NCI-H510A (cell line): ENCODE measurements around the gene CCDC18.

Source experiments
- DNase-seq: peaks from one replicate; lab custom pipeline; 2025; lab: John Stamatoyannopoulos, UW

The CCDC18 gene

DNA sequence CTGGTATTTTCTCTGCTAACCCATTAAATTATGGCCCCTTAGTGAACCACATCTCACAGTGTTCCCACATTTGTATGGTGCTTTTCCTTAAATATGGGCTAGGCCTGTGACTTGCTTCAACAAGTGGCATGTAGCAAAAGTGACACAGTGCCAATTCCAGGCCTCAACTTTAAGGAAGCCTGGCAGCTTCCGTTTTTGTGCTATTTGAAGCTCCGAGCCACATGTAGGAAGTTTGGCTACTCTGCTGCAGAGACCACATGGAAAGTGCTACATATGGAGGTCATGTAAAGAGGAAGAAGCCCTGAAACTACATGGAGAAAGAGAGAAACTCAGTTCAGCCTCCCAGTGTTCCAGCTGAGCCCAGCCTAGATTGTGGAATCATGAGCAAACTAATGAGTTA lies 136.7 kb downstream of the CCDC18 start:
- no peak for DNase-seq

DNA sequence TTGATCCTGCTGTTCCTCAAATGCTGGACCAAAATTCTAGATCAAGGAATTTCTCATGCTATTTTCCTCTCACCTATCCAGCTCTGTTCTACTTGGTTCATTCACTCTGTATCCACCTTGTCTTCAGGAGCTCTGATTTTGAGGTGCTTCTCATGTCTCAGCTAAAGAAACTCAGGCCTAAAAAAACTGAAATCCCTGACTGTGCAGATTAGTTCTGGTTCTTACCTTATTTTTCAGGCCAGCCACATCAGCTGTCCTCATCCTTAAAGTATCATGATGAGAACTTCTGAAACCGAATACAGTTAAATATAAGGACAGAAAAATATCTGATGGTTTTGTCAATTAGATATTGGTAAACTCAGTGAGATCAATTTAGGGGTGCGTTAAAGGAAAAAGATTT lies 137.4 kb downstream of the CCDC18 start:
- DNase-seq: no peak

DNA sequence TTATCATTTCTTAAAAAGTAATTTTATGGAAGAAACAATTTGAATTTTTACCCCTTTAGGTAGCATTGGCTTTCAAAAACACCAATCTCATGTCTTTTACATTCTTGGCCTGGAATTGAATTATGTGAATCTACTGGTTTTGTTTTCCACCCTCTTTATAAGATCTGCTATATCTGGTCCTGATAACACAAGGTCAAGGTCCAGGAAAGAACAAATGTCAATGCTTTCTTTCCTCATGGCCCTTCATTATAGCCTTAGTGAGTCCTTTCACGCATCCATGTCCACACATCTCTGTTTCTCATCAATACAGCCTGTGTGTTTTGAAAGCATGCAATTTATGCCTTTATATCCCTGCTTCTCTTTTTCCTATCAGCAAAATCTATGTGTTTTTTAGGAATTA lies 141.2 kb downstream of the CCDC18 start:
- DNase-seq: no peak

DNA sequence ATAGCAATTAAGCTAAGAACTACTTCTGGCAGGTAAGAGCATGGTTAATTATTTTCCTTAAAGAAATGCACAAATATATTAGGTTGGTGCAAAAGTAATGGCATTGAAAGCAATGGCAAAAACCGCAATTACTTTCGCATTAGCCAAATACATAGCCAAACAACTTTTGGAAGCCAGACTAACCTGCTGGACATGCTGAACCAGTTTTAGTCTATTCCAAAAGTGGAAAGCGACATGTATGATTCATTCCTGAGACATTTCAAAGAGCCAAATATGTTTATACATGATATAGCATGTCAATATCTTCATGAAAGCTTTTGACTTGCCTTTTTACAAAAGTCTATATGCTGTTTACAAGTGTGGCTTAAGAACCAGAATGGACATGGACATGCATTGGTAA lies 141.8 kb downstream of the CCDC18 start:
- no peak for DNase-seq

DNA sequence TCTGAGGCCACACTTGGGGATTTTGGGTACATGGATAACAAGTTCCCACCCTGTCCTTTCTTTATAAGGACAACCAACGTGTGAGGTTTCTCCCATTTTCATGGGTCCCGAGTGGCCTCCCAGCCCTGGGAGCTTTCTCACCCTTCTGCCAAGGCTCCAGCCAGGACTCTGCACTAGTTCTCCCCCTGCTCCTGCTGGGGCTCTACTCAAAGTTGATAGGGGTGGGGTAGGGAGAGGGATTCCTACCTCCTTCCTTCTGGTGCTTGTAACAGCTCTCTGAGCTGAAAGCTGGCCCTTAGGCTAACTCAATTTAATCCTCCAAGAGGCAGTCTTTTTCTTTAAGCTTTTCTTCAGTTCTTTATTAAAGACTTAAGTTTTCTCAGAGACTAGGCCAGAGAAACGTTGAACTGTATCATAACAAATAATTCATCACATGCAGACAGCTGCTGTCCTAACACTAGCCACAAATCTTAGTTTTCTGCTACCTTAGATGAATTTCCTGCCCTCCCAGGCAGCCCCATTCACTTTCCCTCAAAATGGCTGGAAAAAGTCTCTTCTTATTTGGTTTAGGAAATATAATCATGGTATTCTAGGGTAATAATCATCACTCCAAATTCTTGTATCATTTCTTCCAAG lies 142.8 kb downstream of the CCDC18 start:
- DNase-seq: no peak

DNA sequence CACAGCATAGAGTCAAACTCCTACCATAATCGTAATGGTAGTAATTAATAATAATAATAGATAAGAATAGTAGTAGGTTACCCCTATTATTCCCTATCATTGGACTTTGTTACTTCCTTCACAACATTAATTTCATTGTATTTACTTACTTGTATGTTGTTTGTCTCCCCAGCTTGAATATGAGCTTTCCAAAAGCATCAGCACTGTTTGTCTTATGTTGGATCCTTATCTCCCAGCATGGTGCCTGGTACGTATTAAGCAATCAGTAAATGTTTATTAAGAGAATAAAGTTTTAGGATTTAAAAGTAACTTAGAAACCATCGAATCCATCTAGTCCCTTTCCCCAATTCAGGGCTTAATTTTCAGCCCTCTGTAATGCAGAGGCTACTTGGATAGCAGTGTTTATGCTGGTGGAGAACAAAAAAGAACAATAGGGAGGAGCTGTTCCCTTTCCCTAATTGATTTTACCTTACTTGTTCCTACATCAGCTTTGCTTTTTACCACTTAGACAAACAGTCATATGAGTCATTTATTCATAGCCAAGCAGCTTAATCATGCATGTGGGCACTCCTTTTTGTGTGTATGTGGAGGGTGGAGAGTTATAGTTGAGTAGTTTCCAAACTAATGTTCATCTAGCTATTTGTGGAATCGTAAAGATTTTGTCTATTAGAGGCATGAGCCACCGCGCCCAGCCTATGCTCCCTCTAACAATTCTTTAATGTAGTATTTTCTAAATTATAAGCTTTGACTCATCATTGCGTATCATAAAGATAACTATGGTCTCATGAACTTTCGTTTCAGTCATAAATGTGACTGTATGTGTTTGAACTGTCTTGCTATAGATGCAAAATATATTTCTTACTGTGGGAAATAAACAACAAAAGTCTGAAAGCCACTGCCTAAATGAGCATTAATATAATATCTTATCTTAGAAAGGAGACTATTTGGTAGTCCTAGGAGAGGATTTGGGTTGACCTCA lies 144.3 kb downstream of the CCDC18 start:
- DNase-seq: no peak
